ENCODE measurements around the gene ANKRD26.

ANKRD26 gene

DNA sequence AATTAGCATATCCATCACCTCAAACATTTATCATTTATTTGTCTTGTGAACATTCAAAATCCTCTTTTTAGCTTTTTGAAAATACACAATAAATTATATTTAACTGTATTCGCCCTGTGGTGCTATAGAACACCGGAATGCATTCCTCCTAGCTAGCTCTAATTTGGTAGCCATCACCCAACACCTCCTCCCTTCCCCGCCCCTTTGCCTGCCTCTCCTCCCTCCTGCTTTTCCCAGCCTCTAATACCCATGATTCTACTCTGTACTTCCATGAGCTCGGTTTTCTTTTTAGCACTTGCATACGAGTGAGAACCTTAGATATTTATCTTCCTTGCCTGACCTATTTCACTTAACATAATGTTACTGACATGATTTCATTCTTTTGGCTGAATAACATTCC lies 80.1 kb downstream of the ANKRD26 start:
- no peak overlapping the region for H3K27ac ChIP-seq
- TF ChIP-seq, protein P1, sequence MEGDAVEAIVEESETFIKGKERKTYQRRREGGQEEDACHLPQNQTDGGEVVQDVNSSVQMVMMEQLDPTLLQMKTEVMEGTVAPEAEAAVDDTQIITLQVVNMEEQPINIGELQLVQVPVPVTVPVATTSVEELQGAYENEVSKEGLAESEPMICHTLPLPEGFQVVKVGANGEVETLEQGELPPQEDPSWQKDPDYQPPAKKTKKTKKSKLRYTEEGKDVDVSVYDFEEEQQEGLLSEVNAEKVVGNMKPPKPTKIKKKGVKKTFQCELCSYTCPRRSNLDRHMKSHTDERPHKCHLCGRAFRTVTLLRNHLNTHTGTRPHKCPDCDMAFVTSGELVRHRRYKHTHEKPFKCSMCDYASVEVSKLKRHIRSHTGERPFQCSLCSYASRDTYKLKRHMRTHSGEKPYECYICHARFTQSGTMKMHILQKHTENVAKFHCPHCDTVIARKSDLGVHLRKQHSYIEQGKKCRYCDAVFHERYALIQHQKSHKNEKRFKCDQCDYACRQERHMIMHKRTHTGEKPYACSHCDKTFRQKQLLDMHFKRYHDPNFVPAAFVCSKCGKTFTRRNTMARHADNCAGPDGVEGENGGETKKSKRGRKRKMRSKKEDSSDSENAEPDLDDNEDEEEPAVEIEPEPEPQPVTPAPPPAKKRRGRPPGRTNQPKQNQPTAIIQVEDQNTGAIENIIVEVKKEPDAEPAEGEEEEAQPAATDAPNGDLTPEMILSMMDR (conservative IDR thresholded peaks at IDR 0.05), result no peak
- TF ChIP-seq ZFX (IDR thresholded peaks at IDR 0.05), result no peak

DNA sequence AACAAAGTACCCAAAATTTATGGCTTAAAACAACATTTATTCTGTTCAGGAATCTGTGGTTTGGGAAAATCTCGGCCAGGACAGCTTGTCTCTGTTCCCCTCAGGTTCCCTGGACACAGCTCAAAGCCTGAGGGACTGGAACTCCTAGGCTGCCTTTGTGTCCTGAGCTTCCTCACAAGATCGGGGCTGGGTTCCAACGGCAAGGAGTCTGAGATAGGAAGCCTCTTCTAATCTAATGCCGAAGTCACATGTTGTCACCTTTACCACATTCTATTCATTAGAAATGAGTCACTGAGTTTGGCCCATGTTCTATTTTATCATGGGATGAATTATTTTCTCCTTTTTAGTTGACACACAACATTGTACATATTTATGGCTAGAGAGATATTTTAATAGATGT lies 80.5 kb downstream of the ANKRD26 start:
- no peak for TF ChIP-seq ZFX (IDR thresholded peaks at IDR 0.05)
- TF ChIP-seq, protein P1 (conservative IDR thresholded peaks at IDR 0.05), result no peak
- H3K27ac ChIP-seq, result no peak overlapping the region

DNA sequence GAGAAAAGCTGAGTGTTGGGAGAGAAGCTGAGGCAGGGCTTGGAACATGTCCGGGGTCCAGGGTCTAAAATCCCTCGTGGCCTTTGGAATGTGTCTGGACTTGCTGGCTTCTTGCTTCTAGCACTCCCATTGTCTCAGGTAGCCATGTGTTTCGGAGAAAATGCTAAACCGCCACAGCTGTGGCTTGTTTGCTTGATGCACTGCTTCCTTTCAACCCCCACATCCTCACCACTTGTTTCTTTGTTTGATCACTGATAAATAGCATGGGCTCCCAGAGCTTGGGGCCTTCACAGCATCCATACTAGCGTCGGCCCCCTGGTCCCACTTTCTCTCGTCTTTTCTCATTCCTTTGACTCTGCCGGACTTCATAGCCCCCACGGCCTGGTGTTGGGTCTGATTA lies 102.7 kb downstream of the ANKRD26 start:
- H3K27ac ChIP-seq, result no peak overlapping the region
- TF ChIP-seq, protein P1 (conservative IDR thresholded peaks at IDR 0.05), result no peak
- TF ChIP-seq ZFX (IDR thresholded peaks at IDR 0.05), result no peak

GRCh38 chr10:26994743-26995142 lies 105.6 kb downstream of the ANKRD26 start:
- H3K27ac ChIP-seq, result no peak overlapping the region
- no peak for TF ChIP-seq ZFX (IDR thresholded peaks at IDR 0.05)
- TF ChIP-seq, protein P1 (conservative IDR thresholded peaks at IDR 0.05), result no peak

DNA sequence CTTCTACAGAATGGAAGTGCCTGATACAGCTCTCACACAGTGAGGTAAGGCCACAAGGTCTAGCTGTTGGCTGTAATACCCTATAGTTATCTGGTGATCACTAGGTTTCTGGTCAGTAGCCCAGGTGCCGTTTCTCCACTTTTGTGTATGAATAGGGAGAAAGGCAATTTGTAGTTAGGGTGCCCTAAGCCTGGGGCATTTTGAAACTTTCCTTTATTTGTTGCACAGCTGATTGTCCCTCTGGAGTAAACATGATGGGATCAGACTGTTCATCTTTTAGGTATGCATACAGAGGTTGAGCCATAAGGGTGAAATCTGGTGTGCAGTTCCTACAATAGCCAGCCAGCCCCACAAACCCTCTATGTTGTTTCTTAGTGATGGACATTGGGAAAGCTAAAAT lies 112.4 kb downstream of the ANKRD26 start:
- no peak for TF ChIP-seq ZFX (IDR thresholded peaks at IDR 0.05)
- TF ChIP-seq, protein P1 (conservative IDR thresholded peaks at IDR 0.05), result no peak
- H3K27ac ChIP-seq, result no peak overlapping the region

GRCh38 chr10:26983156-26983555 lies 117.1 kb downstream of the ANKRD26 start:
- no peak overlapping the region for H3K27ac ChIP-seq
- no peak for TF ChIP-seq ZFX (IDR thresholded peaks at IDR 0.05)
- TF ChIP-seq, protein P1 (conservative IDR thresholded peaks at IDR 0.05), result no peak

GRCh38 chr10:26982058-26982457 lies 118.2 kb downstream of the ANKRD26 start:
- no peak overlapping the region for H3K27ac ChIP-seq
- no peak for TF ChIP-seq ZFX (IDR thresholded peaks at IDR 0.05)

DNA sequence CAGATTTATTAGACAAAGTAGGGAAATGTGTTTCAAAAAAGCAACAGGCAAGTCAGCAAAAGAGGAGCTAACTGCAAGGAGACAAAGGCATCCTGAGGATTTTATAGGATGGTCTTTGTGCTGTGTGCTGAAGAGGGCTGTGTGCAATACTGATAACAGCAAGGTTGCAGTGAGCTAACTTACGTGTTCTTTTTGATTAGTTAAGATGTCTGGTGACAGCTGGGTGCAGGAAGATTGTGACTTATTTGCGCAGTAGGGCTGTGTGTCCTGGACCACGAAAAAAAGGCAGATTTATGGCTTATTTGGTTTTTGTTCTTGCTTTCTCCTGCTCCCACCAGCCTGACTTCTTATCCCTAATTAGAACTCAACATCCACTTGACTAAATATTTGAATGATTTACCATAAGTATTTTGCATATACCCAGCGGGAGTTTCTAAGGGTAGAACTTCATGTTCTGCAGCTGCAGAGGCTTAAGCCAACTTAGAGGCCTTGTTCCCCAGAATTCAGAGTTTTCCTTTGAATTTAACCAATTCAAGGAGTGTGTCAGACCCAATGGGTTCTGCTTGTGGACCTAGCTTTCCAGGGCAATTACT lies 119.0 kb downstream of the ANKRD26 start:
- H3K27ac ChIP-seq, result no peak overlapping the region

More for the DNA sequence above, 119.0 kb downstream of the ANKRD26 start:
- TF ChIP-seq, protein P1 (conservative IDR thresholded peaks at IDR 0.05), result no peak
- no peak for TF ChIP-seq ZFX (IDR thresholded peaks at IDR 0.05)

Measured in C4-2B (cell line).